Umbilical cord (tissue), 2 donors: ENCODE results near the gene SBF2. TPM values are rescaled to one million over a fixed set of nuclear protein-coding genes. Genes with fewer than 3 reads are reported as not detected.

Source experiments
- DNase-seq: peaks from one replicate; pipeline ENCODE4 v3.0.0-alpha.2; 2015; ENCODE audit warnings: low spot score
- total RNA-seq: library from RNA; depleted of rRNA; stranded (reverse); fragments of >200 nt; gene quantifications from one replicate; pipeline ENCODE4 v1.2.3, GENCODE V29; 2014; ENCODE audit warnings: low replicate concordance; ENCODE audit not compliant: insufficient read depth

The SBF2 gene
- total RNA-seq, 1 donor from 2014 or later, result 85.7 TPM

DNA sequence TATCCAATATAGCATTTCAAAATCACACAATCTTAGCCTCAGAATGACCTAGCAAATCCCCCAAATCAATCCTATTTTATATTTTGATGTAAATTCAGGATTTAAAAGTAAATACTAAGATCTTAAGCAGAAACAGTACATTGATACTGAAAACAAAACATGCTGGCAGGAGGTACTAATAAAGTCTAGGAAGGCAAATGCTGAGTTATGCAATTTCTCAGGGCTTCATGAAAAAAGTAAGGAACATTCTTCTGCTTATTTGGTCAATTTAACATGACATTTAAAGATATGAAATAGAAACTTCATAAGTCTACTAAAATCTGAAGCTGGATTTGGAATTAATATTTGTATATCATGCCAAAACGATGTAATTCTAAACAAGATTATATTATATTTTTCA is 476.8 kb downstream of the SBF2 start:
- peak; percentile 43 for DNase-seq

DNA sequence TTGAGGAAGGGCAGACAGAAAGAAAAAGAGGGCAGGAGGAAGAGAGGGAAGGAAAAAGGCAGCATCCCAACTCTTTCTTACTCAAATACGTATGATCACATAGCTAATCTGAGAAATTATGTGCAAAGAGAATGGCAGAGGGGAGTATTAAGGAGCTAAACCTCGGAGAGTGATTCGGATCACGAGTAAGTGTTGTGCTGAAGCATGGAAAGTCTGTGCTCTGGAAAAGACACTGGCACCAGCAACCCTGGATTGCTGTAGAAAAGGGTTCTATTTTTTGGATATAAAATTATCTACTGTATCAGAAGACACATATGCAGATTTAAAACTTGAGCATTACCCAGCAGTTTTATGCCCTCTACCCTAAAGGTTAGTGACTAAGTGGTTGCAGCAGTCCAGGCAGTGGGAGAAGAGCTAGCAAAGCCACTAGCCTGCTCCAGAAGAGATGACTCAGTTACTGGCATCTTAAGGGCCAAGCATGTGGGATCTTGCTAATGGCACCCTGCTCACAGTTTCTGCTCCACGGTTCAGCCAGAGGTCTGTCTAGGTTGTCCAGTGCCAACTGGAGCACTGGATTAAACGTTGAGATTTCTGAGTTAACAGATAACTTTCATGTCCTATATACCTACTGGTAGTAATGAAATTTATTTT is 478.4 kb downstream of the SBF2 start:
- no peak for DNase-seq

DNA sequence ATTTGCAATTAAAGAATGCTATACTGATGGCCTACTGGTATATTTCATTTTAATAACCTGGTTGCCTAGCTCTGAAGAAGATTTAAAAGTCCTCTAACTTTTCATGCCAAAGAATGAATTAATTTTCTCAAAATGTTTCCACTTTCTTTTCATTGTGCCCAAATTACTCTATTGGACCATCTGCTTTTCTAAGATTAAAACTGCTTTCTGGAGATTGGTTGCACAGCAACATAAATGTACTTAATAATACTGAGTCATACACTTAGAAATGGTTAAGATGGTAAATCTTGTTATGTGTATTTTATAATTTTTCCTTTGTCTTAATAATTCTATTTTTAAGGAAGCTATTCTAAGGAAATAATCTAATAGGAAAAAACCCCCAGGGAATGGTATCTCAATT is 479.9 kb downstream of the SBF2 start:
- DNase-seq, result no peak

DNA sequence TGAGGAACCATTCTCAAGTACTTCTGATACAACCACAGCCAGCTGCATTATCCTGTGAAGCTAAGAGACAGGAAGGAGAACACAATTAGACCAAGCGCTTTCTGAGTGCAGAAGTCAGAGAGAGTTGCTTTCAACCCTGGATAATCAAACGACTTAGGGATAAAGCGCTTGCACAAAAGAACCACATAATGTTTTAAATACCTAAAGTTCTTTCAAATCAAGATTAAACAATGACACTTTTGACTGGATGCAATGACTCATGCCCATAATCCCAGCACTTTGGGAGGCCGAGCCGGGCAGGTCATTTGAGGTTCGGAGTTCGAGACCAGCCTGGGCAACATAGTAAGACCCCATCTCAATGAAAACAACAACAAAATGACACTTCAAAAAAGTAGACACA is 485.1 kb downstream of the SBF2 start:
- no peak for DNase-seq

DNA sequence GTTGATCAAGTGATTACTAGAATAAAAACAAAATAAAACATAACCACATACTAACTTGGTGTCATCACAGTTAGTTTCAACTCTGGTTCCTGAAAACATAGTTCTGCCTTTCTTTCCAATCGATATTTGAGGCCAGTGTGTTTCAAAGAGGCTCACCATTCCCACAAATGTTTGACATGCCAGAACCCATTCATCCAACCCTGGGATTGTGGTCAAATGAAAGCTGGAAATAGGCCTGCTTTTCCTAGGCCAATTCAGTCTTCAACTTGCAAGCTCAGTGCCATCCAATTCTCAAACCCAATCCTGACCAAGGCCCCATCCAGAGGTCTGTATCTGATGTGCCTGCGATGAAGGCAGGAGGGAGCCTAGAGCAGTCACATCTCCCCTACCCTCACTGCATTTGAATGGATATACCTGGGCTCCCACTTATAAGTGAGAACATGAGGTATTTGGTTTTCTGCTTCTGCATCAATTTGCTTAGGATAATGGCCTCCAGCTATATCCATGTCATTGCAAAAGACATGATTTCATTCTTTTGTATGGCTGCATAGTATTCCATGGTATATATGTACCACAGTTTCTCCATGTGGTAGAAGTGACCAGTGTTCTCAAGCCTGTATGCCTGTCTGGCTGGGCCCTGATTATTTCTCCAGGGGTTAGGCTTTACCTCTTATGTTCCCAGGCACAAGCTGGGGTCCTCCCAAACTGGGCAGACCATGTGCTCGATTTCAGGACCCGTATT is 486.9 kb downstream of the SBF2 start:
- DNase-seq, result no peak

DNA sequence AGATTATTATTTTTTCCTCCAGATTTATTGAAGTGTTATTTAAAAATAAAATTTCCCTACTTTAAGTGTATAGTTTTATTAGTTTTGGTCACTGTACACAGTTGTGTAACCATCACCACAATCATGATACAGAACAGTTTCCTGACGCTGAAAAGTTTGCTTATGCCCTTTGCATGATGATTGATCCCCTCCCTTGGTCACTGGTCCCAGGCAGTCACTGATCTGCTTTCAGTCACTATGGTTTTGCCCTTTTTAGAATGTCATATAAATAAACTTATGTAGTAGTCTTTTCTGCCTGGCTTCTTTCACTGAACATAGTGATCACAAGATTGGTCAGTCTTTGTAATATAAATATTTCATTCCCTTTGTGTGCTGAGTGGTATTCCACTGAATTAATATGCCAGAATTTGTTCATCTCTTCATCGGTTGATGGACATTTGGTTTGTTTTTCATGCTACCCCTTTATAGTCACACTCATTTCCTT is 489.6 kb downstream of the SBF2 start:
- DNase-seq, result no peak

DNA sequence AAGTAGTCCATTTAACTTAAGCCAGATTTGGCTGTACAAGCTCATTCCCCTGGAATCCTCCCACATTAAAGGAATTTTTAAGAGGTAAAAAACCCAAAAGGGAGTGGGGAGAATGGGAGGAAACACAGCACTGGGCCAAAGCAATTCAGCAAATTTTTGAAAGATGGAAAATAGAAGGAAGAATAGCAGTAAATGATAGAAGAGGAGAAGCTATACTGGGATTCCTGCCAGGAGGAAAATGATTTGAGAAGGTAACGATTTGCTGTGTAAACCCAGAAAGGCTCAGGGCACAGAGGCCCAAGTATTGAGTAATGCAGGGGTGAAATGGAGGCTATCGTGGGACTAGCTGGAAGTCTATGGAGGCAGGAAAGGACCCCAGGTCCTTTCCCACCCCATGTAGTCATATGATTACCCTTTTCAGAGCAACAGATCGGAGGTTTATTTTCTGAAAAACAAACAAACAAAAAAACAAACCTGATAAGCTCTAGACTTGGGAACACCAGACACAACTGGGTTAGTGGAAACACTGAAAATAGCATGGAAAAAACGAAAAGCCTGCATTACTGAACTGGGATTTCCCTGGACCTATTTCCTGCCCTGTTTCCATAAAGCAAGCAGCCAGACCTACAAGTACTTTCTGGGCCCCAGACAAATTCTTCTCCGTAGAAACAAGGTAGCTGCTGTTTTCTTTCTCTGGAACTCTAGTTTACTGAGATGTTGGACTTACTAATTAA is 490.2 kb downstream of the SBF2 start:
- peak; percentile 77 for DNase-seq

DNA sequence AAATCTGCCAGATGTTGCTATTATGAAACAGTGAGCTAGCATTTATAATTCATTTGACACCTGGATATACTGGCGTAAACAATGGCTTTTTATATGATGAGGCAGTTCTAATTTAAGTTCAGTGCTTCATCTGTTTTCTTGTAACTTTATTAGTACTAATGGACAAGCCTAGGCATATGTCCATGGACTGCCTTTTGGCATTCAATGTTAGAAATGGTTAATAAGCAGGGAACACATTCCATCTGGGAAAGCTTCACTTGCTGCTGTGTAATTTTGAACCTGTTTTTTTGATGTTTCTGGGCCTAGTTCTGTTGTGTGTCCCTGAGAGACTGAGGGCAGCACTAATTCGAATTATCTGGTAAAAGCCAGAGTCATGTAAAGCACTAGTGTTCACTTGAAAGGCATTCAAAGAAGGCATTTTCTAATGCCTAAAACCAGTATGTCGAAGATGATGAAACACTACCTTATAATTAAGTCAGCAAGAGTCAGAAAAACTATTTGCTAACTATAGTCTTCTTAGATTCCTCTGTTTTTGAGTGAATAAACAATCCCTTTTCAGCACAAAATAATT is 491.6 kb downstream of the SBF2 start:
- peak; percentile 67 for DNase-seq

DNA sequence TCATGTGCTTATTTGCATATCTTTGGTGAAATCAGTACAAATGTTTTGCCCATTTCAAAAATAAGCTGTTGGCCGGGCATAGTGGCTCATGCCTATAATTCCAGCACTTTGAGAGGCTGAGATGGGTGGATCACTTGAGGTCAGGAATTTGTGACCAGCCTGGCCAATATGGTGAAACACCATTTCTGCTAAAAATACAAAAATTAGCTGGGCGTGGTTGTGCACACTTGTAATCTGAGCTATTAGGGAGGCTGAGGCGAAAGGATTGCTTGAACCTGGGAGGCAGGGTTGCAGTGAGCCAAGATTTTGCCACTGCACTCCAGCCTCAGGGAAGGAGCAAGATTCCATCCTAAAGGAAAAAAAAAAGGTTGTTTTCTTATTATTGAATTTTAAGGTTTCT is 494.1 kb downstream of the SBF2 start:
- no peak for DNase-seq

DNA sequence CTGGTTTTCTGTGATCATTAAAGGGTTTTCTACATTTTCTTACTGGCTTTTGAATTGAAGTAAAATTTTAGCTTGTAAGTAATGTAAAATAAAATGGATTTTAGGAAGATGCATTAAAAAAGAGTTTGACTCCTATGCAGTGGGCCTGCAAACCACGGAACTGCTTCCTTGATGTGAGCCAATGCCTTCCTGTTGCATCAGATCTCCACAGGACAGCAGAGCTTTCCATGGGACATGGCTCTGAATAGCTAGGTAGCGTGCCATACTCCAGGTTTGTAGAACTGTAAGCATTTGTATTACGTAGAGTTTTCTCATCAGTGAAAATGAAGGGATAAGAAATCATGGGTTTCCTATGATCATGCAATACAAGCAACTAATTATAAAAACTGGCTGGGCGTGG is 496.7 kb downstream of the SBF2 start:
- no peak for DNase-seq

DNA sequence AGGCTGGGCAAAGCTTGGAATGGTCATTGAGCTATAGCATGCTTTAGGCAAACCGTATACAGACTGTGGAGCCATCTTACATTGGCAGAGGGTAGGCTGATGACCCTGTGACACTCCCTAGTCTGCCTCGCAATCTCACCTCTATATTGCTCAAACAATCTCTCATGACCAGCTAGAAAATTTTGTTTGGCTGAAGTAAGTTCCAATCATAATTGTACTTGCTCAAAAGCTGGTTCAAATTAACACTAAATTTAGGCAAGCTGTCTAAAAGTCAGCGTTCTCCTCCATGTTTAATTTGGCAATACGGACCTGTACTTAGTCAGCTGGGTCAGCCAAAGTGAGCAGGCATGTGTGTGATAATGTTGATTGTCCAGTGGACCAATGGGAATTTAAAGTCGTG is 497.2 kb downstream of the SBF2 start:
- no peak for DNase-seq

DNA sequence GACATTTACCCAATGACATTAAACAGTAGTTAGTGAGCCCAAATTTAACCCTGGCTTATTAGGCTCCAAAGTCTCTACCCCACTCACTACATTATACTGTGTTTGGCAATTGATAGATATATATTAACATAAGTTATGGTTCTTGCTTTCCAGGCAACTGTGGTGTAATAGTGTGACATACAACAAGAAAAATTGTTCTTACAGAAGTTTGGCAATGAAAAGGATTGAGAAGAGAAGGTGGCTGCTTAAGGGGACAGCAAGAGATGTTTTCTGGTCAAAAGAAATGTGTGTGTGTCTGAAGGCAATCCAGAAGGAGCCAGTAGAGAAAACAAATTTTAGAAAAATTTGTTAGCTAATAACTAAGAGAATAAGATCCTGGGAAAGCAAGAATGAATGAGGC is 497.8 kb downstream of the SBF2 start:
- no peak for DNase-seq

DNA sequence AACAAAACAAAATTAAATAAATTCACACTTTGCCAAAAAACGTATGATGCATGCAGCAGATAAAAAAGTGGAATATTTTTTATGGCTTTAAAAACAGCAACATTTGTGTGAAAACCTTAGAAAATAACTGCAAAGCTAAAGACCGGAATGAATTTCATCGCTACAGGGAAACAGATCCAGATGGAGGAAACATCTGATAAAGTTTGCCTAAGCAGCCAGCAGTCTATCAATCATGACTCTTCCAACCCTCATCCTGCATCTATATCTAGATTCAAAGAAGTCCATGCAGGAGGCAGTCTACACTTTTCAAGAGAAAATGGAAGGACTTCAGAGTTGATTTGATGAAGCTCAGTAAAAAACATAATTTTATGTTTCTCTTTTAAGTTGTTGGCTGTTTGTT is 503.3 kb downstream of the SBF2 start:
- DNase-seq, result no peak

DNA sequence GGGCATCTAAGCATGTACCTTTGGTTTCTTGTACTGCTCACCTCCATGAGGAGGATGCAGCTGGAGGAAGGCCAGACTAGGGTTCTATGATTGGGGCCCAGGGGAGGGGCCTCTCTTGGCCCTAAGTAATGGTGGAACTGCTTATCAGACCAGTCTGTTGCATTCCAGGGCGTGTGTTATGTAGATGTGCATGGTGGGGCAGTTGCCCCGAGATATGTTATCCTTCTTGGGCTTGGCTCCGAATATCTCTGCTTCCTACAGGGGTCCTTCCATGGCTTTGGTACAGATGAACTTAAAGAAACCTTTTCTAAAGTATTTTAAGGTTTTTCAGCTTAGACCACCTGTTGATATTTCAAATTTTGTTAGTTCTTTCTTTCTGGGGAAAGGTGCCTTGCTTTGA is 504.1 kb downstream of the SBF2 start:
- DNase-seq, result no peak

DNA sequence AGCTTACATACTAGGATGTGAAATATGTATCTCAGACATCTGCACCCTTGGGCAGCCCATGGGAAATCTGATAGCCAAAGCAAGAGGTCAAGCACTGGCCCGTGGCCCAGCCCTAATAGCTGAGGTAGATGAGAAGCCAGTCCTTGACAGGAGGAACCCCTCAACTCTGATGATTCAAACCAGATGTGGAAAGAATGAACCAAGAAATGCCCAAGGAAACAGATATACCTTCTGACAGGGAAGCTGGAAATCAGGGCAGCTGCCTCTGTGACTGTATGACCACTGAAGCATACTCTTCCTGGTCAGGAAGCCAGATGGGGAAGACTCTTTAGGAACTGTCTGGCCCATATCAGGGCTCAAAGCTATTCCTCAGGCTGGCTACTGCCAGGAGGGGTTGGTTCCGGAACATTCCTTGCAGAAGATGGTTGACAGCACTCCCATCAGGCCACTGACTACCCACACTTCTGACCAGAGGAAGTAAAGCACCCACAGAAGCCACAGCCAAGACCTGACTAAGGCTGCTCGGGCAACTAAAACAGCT is 506.0 kb downstream of the SBF2 start:
- DNase-seq, result no peak

DNA sequence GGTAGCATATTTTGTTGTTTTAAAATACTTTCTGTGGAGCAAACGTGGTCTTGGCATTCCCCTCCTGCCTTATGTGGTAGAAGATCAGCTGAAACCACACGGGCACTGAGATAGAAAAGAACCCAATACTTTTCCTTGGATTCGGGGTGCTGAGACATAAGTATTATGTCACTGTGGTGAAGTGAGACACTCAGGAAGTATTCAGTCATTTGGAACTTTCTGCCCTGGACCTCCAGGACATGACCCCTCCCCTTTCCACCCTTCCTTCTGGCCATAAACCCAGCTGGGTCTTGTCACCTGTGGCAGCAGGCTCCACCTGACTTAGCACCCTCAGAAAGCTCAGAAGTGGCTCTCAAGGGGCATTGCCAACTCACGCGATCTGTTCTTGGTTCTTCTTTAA is 506.8 kb downstream of the SBF2 start:
- DNase-seq, result no peak

DNA sequence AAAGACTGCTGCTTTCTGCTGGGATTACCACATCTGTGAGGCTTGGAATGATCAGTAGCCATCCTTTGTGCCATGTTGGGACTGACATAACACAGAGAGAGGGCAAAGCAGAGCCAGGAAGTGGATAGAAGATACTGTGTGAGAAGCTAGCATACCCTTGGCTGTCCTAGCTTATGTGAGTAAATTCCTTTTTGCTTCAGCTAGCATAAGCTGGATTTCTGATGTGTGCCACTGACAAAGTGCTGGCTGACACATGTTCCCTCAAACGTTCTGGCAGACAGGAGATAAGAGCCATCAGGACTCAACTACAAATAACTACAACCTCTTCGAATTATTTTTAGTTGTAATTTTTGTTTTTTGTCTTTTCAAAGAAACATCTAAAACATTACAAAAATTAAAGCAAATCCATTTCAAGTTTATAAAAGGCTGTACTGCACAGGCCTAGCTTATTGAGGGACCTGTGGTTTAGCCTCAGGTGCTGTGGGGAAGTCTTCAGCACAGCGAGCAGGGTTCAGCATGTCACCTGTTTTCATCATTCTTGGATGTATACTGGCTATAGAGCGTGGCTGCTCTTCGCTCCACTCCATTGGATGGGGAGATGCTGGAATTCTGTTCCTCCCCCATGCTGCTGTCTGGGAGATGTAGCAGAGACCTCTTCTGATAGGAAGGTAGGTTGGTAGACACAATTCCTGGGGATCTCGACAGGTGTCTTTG is 509.3 kb downstream of the SBF2 start:
- peak; percentile 69 for DNase-seq

DNA sequence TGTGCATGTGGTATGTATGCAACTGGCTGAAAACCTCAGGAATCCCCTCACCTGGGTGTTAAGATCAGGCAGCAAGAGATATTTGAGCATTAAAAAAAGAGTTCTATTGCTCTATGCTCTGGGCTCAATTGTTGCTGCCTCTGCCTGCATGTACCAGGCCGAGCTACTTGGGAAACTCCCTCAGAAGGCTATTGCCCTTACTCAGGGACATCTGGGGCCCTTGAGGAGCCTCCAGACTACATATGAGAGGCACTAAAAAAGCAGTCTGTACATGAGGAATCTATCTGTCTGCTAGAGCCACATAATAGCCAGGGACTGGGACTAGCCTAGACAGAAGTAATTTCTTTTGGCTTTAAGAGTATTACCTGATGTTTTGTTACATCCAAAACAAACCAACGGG is 510.0 kb downstream of the SBF2 start:
- no peak for DNase-seq

DNA sequence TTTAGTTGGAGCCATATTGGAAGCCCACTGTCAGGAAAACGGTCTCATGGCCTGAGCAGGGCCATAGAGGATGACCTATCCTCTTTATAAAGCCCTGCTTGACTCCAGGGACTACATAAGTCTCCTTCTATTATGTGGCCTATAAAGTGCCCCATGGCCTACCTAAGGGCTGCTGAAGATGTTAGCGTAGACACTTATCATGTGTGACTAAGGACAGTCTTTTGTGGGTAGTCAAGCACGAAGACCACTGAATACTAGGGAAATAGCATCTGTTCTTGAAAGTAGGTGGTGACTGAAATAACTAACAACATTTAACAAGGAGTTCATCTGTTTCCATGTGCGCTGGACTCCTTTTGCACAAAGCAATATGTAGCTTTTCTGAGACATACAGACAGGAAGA is 513.1 kb downstream of the SBF2 start:
- no peak for DNase-seq

DNA sequence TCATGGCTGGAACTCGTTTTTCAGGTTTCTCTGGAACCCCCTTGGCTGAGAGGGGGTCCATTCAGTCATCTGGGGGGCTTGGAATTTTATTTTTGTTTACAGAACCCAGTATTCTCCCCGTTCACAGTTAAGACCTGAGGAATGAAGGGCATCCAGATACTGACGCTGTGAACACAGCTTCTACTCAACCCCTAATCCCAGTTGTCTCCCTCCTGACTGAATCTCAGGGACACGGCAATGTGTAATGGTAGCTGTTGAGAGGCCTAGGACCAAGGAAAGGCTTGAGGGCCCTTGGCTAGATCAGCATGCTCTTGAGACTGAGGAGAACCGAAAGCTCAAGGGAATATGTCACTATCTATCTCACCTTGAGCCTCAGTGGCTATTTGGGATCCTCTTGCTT is 516.5 kb downstream of the SBF2 start:
- no peak for DNase-seq

DNA sequence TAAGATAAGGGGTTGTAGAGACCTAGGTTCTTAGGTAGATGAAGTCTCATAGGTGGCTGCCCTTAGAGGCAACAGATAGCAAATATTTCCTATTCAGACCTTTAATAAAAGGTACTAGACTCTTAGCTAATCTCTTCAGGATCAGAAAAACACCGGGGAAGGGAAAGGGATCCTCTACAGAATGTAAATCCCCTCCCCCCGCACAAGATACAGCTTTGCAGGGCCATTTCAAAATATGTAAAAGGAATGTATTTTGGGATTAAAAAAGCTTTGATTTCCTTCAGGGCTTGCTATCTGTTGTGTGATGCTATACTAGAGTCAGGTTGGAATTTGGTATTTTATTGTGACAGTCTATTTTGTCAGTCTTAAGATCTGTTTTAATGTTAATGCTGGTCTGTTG is 517.0 kb downstream of the SBF2 start:
- DNase-seq, result no peak

DNA sequence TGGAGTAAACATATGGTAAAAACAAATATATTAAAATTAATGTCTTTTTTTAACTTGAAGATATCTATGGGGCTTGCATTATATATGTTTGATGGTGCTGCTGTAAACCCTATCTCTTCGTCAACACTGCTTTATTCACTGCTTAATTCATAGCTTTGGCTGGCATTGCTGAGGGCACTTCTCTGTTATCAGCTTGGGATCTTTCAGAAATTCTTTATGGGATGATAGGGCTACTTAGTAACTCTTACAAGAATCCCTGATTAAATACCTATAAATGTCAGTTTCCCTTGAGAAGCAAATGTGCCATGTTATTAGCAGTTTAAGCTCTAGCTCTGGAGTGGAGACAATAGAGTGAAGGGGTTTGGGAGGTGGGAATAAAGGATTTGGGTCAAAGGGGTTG is 517.8 kb downstream of the SBF2 start:
- no peak for DNase-seq
